ENCODE results near the gene PDE4D.

DNA sequence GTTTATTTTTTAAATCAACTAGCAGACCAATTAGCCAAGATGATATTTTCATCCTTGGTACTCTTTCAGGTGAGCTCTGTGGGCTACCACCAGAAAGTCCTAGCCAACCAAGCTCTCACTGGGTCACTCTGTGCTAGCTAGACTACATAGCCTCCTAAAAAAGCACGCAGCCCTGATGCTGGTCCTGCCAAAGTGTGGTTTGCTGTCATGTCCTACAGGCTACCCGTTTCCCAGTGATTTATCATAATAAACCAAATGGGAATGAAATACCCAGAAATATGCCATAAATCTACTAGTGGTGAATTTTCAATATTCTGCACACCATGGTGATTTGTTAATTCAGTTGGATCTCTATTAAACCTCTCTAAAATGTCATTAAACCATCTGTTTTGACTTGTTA is 829.2 kb downstream of the PDE4D start:
- TF ChIP-seq ZNF274 (IDR thresholded peaks at IDR 0.05; ENCODE audit: low read depth, low read length) = no peak
- TF ChIP-seq SUZ12 (IDR thresholded peaks at IDR 0.05; ENCODE audit: extremely low read depth, insufficient read depth, insufficient read length) = no peak
- TF ChIP-seq YY1 (IDR thresholded peaks at IDR 0.05; ENCODE audit: insufficient read depth, insufficient read length) = no peak

Data from NT2/D1 (cell line).